SIG-M5 treated with dmso at 0.1 percent for 504 hours (cell line): ENCODE data around the gene PDGFB.
"Not testable (repeated sequence)": the region's sequence is repeated elsewhere in the genome, so short reads cannot be mapped to it uniquely, and the experiment has no call there.

Experiments
- DNase-seq: peaks from one replicate; lab custom pipeline; 2025; ENCODE audit not compliant: unreplicated experiment; lab: John Stamatoyannopoulos, UW

The PDGFB gene

DNA sequence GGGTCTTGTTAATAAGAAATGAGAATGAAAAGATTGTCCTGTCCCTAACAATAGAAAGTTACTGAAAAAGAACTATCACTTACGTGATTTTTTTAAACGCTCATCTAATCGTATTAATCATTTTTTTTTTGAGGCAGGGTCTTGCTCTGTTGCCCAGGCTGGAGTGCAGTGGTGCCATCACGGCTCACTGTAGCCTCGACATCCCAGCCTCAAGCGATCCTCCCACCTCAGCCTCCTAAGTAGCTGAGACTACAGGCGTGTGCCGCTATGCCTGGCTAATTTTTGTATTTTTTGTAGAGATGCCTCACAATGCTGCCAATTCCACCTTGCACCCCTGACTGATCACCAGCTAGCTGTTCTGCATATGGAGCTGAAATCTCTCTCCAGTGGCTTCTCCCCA is 15.7 kb downstream of the PDGFB start:
- no peak for DNase-seq

DNA sequence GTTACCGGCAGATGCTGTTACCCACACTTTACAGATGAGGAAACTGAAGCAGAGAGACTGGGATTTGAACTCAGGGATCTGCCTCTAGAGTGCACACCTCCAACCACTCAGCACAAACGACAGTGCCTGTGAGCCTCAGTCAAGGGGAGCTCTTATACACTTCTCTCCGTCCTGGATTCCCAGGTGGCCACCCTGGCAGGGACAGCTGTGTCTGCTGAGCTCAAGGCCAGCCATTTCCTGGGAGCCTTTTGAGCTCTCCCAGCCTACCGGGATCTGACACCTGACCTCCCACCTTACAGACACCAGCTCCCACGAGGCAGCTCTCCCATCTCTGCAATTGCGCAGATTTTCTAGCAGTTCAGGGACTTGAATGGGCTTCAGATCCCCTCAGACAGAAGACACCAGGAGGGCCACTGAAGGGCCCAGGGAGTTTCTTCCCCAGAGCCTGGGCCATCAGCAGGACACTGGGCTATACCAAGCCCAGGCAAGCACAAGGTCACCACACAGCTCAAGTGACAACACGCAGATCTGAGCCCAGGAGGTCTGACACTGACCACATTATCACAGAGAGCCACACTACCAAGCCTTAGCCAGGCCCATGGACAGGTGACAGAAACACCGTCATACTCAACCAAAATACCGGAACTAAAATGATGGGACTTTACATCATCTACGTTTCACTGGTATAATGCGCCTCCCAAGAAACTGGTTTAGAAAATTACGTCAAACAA is 17.1 kb downstream of the PDGFB start:
- no peak for DNase-seq

DNA sequence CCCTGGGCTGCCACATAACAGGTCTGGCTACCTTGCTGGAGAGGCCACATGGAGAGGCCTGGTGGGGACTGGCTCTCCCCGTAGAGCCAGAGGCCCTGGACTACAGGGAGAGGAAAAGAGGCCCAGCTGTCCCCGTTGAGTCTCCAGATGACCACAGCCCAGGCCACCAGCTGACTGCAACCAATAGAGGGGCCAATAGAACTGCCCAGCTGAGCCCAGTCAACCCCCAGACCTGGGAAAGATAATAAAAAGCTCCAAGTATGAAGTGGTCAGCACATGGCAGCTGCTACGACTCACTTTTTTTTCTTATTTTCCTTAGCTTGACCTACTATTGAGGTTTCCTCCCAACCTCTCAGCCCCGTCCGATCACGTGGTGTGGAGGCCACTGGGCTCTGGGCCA is 18.4 kb downstream of the PDGFB start:
- no peak for DNase-seq

DNA sequence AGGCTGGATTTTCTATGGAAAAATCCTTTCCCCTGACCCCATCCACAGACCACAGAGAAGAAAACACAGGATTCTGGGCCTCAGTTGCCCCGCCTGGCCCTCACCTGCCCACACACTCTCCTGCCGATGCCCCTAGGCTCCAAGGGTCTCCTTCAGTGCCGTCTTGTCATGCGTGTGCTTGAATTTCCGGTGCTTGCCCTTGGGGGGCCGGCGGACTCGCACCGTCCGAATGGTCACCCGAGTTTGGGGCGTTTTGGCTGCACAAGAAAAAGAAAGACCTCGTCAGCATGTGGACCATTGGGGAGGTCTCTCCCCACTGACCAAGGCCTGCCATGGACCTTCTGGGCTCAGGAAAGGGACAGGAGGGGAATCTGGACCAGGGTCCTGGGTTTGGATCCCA is 19.2 kb downstream of the PDGFB start:
- no peak for DNase-seq

DNA sequence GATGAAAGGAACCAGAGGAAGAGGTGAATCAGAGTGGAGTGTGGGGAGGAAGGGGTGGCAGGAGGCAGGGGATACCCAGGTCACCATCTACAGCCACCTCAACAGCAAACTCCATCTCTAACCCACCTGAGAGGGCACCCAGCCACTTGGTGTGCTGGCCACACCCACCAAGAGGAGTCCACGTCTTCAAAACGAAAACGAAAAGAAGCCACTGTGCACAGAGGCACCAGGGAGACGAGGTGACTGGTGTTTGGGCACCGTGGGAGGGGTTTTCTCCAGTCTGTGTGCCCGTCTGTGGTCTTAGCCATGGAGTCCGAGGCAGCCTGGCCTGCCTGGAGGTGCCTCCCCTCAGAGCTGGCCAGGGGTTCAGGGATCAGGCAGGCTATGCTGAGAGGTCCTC is 20.2 kb downstream of the PDGFB start:
- DNase-seq, result no peak

DNA sequence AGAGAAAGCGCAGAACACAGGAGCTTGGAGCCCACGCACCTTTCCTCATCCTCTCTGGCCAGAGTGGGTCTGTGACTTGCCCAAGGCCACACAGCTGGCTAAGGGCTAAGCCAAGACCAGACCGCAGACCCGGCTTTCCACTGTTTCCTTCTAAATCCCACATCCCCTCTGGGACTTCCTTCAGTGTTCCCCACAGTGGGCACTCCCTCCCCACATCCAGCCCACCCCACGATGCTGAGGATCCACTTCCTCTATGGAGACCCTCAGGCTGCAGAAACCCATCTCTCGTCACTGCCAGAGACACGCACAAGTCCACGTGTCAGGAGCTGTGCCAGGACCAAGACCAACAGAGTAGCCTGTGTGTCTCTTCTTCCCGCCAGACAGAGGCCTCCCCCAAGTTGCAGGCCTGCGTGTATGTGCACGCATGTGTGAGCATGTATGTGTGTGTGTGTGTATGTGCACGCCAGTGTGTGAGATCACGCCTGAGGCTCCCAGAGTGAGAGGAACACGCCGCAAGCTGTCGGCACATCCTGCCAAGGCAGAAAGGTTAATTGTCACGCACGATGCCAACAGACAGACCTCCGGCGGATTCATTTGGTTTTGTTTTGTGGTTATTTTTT is 21.6 kb downstream of the PDGFB start:
- DNase-seq, result no peak

DNA sequence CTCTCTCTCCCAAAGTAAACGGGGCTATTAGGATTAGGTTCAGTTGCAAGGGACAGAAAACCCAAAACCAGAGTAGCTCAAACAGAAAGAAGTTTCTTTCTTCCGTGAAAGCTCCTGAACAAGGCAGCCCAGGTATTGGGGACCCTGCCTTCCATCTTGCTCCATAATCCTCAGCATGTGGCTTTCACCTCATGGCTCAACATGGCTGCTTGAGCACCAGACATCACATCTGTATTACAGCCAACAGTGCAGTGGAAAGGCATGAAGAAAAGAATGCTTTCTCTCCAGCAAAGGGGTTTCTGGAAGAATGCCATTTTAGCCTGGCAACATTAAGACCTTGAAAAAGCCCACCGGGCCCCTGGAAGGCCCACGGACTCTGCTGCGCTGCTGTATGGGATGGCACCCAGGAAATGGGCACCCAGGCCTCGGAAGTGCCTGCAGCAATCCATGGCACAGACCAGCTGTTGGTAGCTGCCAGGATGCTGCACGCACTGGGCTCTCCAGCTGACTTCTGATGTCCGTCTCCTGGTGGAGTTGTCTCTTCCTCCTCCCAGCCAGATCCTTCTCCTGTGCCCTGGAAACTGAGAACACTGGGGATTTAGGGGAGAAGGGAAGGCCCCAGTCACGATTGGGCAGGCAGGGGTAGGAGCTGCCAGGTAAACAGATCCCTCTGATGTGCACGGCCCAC is 22.6 kb downstream of the PDGFB start:
- no peak for DNase-seq

DNA sequence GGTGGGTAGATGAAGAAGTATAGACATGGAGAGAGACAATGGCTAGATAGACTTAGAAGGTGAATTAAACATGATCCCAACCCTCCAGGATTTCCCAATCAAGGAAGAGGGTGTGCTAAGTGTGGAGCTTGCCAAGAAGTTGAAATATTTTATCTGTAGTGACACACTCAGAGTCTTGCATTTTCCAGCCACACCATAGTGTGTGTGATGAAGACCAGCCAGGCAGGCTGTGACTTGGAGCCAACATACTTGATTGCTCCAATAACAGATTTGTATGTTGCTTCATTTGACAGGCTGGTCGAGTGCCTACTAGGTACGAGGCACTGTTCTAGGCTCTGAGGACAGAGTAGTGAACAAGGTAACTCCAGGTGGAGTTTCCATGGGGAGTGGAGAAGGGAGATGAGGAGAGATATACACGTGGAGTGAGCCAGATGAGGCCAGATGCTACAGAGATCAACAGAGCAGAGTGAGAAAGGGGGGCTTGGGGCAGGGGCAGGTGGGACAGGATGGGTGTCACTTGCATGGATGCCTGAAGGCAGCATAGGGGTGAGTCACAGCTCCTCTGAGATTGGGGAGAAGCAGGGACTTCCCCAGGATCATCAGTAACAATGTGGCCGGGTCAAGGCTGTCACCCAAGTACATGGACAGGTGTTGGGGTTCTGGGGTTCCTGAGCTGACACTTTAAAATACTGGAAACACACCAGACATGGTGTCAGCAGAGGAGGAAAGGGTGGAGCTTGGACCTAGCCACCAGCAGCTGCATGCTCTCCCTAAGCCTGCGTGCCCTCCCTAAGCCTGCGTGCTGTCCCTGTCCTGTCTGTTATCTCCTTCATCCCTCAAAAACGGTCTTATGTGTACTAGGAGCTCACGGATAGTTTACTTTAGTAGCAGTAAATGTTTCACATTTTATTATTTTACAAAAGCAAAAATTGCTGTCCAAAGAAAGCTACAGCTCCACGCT is 23.6 kb downstream of the PDGFB start:
- no peak for DNase-seq

DNA sequence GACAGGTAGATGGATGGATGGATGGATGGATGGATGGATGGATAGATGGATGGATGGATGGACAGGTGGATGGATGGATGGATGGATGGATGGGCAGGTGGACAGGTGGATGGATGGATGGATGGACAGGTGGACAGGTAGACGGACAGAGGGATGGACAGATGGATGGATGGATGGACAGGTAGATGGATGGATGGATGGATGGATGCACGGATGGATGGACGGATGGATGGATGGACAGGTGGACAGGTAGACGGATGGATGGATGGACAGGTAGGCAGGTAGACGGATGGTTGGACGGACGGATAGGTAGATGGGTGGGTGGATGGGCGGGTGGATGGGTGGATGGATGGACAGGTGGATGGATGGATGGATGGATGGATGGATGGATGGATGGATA is 24.3 kb downstream of the PDGFB start:
- no peak for DNase-seq

DNA sequence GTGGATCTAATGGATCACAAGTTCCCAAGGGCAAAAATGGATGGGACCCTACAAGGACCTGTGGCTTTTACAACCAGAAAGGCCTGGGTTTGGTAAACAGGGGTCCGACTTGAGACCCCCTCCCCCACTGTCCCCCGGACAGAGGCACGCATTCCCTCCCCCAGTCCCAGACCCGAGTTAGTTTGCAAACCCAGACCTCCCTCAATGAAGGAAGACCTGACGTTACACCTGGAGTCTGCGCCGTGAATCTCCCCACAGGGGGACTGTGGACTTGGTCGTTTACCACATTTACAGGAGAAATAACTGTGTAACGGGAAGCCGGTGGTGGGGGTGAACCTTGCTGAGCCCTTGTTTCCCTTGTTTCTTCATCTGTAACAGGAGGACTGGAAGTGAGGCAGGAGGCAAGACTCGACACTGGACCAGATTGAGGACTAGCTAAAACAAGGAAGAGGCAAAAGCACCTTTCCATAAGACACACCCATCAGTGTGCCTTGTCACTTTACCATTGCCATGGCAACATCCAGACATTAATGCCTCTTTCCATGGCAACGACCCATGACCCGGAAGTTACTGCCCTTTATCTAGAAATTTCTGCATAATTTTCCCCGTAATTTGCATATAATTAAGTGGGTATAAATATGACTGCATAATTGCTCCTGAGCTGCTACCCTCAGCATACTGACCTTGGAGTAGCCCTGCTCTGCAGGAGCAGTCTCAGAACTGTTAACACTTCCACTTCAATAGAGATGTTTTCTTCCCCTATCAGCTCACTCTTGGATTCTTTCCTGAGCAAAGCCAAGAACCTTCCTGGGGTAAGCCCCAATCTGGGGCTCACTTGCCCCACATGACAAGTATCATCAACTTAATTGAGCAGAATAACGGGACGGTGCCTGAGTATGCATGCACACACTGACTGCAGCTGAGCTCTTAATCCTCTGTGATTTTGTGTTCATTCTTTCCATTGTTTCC is 25.4 kb downstream of the PDGFB start:
- DNase-seq, result no peak

DNA sequence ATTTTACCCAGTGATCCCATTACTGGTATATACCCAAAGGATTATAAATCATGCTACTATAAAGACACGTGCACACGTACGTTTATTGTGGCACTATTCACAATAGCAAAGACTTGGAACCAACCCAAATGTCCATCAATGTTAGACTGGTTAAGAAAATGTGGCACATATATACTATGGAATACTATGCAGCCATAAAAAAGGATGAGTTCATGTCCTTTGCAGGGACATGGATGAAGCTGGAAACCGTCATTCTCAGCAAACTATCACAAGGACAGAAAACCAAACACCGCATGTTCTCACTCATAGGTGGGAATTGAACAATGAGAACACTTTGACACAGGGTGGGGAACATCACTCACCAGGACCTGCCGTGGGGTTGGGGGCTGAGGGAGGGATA is 26.4 kb downstream of the PDGFB start:
- not testable (repeated sequence) for DNase-seq

DNA sequence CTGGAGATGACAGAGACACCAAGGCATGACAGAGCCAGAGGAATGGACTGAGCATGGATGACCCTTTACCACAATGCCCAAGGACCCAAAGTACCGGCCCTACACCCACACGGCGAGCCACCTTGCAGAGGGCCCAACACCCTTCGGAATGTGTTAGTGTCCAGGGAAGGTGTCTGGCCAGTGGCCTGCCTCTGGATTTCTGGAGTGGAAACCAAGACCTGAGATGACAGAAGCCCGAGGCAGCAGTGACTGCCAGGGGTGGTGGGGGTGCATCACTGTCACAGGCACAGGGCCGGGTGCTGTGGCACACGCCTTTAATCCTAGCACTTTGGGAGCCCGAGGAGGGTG is 28.7 kb downstream of the PDGFB start:
- DNase-seq, result no peak

DNA sequence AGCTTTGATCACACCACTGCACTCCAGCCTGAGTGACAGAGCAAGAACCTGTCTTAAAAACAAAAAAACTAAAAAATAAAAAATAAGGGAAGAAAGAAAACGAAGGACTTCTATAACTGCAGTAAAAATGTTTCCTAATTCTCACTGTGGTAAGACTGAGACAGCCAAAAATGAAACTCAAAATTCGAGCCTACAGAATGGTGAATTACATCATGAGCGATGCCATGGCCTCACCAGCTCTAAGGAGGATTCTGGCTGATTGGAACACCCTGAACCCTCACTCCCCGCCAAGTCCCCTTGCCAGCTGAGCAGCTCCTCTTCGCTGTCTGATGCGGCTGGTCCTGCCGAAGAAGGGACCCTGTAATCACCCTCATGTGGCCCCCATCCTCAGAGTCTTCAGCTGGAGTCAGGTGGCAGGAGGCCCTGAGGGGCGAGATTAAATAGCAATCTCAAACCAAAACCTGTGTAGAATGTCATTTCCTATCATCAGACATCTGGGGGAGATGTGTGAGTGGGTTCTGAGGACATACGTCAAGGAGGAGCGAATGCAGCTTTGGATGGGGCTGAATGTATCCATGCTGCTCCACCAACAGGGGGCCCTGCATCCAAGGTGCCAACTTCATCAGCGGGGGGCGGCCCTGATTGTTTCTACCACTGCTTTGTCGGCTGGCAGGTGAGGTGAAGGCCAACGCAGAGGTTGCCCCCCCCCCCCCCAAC is 29.2 kb downstream of the PDGFB start:
- DNase-seq, result peak; percentile 28

DNA sequence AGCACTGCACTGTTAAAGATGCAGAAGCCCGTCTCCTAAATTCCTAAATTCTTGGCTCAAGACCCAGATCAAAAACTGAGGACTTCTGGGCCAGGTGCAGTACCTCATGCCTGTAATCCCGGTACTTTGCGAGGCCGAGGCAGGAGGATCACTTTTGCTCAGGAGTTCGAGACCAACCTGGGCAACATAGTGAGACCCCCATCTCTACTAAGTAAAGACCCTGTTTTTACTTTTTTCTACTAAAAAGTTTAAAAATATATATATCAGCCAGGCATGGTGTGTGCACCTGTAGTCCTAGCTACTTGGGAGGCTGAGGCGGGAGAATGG is 29.7 kb downstream of the PDGFB start:
- DNase-seq, result no peak

DNA sequence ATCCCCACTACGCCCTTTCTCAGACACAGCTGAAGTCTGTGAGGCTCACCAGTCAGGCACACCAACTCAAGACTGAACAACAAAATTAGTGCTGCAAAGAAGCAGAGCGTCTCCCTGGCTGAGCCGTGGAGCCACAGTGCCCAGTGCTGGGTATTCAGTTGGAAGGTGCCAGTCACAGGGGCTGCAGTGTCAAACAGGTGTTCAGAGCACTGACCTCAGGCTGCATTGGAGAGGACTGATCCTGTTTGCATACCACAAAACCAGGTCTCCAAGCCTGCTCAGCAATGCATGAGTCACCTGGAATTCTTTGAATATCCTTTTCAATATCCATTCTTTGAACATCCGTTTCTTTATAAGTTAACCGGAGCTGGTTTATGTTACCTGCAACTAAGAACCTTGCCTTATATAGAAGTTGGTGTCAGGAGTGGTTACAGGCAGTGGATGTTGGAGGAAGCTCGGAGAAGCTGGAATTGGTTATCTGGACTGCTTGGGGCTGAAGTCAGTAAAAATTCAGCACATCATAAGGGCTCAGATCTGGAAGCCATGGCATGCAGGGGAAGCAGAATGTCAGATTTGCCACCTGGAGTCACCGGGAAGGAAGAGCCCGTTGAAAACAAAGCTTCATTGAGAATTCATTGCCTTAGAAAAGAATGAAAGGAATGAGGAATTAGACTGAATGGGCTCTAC is 30.3 kb downstream of the PDGFB start:
- no peak for DNase-seq

DNA sequence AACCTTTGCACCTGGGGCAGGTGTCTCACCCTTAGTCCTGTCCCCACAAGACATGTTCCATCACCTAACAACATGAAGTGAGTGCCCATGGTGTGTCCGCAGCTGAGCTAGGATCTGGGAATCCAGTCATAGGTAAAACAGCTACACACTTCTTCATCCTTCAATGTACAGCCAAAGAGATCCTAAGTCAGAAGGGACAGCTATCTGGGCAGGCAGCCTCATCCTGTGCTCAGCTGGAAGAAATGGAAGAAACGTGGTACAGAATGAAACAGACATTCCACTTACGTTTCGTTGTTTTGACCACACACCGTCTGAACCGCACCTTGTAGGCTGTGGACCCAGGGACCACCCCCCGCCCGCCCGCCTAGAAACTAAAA is 30.8 kb downstream of the PDGFB start:
- no peak for DNase-seq

DNA sequence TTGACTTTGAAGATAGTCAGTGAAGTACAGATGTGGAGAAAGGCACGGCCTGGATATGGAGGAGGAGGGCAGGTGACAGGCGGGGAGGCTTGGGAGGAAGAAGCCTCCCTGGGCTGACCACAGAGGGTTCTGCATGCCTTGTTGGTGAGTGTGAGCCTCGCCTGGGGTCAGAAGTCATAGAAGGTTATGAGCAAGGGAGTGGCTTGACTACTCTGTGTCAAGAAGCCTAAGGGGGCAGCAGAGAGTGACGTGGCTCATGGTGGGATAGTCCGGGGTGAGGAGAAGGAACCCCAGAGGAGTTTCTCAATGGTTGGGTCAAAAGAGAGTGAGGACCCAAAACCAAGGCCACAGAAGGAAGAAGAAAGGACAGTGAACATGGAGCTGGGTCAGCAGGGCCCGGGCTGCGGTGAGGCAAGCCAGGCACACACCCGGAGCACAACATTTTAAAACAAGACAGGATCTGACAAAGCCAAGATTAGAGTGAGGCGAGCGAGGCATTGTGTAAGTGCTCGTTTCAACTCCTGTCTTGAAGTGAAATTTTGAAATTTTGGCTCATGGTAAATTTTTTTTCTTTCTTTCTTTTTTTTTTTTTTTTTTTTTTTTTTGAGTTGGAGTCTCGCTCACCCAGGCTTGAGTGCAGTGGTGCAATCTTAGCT is 31.9 kb downstream of the PDGFB start:
- peak; percentile 83 for DNase-seq

DNA sequence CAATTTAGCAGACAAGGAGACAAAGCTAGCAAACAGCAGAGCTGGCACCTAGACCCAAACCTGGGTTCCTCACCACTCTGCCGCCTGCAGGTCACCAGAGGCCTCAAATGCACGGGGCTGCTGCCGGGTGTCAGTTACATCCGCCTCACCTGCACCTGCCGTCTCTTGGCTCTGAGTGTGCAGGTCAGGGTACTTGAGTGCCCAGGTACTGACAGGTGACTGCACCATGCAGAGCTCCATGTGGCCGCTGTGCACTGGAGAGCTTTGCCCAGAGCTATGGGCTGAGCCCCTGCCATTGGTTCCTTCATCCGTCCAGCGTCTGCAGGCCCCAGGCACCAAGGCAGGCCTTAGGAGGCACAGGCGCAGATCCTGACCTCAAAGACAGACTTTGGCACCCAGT is 35.0 kb downstream of the PDGFB start:
- DNase-seq, result no peak
